Breast epithelium (tissue), 3 donors: ENCODE measurements around the gene LIF.

ENCODE experiments used
- POLR2AphosphoS5 ChIP-seq, 3 donors: sonication (generic); formaldehyde crosslinking; IDR thresholded peaks; one replicate each; pipeline ENCODE4 v1.6.1; 2017; ENCODE audit warnings: antibody characterized with exemption in 3 of 3
- TF ChIP-seq, protein P1 (sequence below), 3 donors: fragments of 450-650 bp; IDR thresholded peaks; one replicate each; pipeline ENCODE4 v1.5.1; 2016 to 2017; ENCODE audit warnings: antibody characterized with exemption in 3 of 3, mild to moderate bottlenecking in 3 of 3, moderate library complexity in 3 of 3

DNA sequence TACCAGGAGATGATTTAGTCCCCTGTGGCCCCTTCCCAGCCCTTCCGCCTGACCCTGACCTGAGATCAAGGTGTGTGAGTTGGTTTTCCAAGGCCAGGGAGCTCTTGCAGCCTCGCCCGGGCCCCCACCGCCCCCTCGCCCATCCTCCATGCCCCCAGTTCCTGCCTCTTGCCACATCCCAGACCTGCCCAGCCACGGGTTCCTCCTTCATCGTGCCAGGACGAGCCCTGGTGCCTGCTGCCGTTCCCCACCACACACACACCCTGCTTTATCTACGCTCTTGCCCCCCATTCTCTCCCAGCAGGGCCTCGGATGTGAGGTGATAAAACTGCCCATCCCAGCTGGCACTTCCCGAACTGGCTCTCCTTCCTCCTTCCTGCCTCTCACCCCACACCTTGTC lies 1.4 kb upstream of the LIF start:
- TF ChIP-seq, protein P1, sequence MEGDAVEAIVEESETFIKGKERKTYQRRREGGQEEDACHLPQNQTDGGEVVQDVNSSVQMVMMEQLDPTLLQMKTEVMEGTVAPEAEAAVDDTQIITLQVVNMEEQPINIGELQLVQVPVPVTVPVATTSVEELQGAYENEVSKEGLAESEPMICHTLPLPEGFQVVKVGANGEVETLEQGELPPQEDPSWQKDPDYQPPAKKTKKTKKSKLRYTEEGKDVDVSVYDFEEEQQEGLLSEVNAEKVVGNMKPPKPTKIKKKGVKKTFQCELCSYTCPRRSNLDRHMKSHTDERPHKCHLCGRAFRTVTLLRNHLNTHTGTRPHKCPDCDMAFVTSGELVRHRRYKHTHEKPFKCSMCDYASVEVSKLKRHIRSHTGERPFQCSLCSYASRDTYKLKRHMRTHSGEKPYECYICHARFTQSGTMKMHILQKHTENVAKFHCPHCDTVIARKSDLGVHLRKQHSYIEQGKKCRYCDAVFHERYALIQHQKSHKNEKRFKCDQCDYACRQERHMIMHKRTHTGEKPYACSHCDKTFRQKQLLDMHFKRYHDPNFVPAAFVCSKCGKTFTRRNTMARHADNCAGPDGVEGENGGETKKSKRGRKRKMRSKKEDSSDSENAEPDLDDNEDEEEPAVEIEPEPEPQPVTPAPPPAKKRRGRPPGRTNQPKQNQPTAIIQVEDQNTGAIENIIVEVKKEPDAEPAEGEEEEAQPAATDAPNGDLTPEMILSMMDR (IDR thresholded peaks at IDR 0.05), result no peak
- no peak for TF ChIP-seq POLR2AphosphoS5 (IDR thresholded peaks at IDR 0.05)
